ENCODE data around the gene ZDHHC17.

GRCh38 chr12:76739896-76740295 is 24.0 kb upstream of the ZDHHC17 start:
- no peak for TF ChIP-seq POLR2AphosphoS5 (IDR thresholded peaks at IDR 0.05; ENCODE audit: borderline replicate concordance, low read depth, low read length)
- no peak for TF ChIP-seq EZH2 (IDR thresholded peaks at IDR 0.05)
- TF ChIP-seq FOXP2 (optimal IDR thresholded peaks at IDR 0.05; ENCODE audit: control extremely low read depth, extremely low read length, insufficient read depth) = no peak
